Memory B cell (primary cell): ENCODE results near the gene ARSI.
"Not testable (repeated sequence)": the region's sequence is repeated elsewhere in the genome, so short reads cannot be mapped to it uniquely, and the experiment has no call there.

Source experiments
- ATAC-seq: fragments of 150-1000 bp; cut with Tn5 transposase; 2 replicates; pipeline ENCODE4 v1.10.0; 2021; ENCODE audit warnings: low read depth, mild to moderate bottlenecking, moderate library complexity
- DNase-seq, 2 donors: peaks; one replicate each; pipeline ENCODE4 v3.0.0; 2022; ENCODE audit warnings: low spot score in 2 of 2
- H3K27ac Mint-ChIP-seq: one replicate; pipeline ENCODE4 v1.8.0; 2022; ENCODE audit warnings: mild to moderate bottlenecking, moderate library complexity, mixed read lengths
- H3K27me3 Mint-ChIP-seq: one replicate; pipeline ENCODE4 v1.8.0; 2022; ENCODE audit warnings: mixed read lengths
- H3K36me3 Mint-ChIP-seq: one replicate; pipeline ENCODE4 v1.8.0; 2022; ENCODE audit warnings: mild to moderate bottlenecking, mixed read lengths
- H3K4me1 Mint-ChIP-seq: one replicate; pipeline ENCODE4 v1.8.0; 2022; ENCODE audit warnings: mixed read lengths
- H3K4me3 Mint-ChIP-seq: one replicate; pipeline ENCODE4 v1.8.0; 2022; ENCODE audit warnings: mild to moderate bottlenecking, moderate library complexity, mixed read lengths
- H3K9me3 Mint-ChIP-seq: one replicate; pipeline ENCODE4 v1.8.0; 2022; ENCODE audit warnings: mixed read lengths

ARSI gene

DNA sequence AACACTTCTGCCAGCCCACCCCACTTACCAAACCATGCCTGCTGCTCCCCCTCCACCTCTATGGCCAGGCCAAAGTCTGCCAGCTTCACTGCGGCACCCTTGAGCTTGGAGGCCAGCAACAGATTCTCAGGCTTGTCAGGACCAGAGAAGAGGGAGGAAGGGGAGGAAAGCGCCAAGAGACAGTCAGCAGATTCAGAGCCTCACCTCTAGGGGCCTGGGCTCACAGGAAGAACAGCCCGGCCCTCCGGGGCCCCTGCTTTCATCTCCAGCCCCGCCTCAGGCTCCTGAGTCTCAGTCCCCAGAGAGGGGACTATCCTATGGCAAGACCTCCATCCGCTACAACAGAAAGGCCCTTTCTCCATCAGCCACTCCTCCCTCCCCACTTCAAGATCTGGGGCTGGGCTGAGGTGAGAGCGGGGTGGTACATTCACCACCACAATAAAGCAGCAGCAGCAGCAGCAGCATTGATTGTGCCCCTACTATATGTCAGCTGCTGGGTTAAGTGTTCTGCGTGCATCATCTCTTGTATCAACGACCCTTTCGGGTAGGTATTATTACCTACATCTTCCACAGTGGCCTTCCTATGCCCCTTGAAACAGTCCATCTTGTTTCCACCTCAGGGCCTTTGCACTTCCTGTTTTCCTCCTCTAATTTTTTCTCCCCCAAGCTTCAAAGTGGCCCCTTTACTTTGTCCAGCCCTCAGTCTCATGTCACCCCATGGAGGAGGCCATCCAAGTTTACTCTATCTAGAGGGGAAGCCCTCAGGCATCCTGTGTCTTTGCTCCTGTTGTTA is 49.1 kb downstream of the ARSI start:
- H3K27me3 Mint-ChIP-seq: peaks cover 5% of the 10 kb centered on the region
- DNase-seq (no peak), ATAC-seq (no peak)
- no peak overlapping the region for H3K4me3 Mint-ChIP-seq
- no peak overlapping the region for H3K27ac Mint-ChIP-seq
- H3K36me3 Mint-ChIP-seq: no peaks in the 10 kb centered on the region
- no peaks in the 10 kb centered on the region for H3K9me3 Mint-ChIP-seq
- no peaks in the 10 kb centered on the region for H3K4me1 Mint-ChIP-seq

- Mint-ChIP-seq H3K4me3 (no peak overlapping the region), H3K27ac (no peak overlapping the region), H3K4me1 (no peaks in the 10 kb centered on the region), H3K9me3 (no peaks in the 10 kb centered on the region), H3K27me3 (peaks cover 4% of the 10 kb centered on the region), H3K36me3 (no peaks in the 10 kb centered on the region)
- ATAC-seq (no peak), DNase-seq (no peak)
These were observed 50.2 kb downstream of the ARSI start for GRCh38 chr5:150252489-150252888.

DNA sequence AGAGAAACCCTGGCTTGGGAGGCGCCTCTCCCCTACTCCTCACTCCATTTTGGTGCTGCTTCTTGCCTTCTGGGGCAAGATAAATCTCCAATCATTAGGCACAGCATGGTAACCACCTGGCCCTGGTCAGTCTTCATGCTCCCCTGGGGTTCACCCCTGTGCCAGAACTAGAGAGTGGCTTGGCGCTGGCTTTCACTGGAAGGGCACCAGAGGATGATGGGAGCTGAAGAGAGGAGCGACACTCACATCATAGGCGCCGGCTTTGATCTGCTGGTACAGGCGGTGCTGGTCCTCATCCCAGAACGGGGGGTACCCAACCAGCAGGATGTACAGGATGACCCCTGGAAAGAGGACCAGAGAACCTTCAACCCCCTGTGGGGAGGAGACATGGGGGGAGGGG is 51.2 kb downstream of the ARSI start:
- Mint-ChIP-seq H3K9me3 (no peaks in the 10 kb centered on the region), H3K27me3 (peaks cover 3% of the 10 kb centered on the region), H3K4me1 (no peaks in the 10 kb centered on the region), H3K4me3 (no peak overlapping the region), H3K27ac (no peak overlapping the region), H3K36me3 (no peaks in the 10 kb centered on the region)
- no peak for ATAC-seq
- no peak for DNase-seq

GRCh38 chr5:150249744-150250143 is 53.0 kb downstream of the ARSI start:
- Mint-ChIP-seq H3K36me3 (no peaks in the 10 kb centered on the region), H3K27me3 (peaks cover 4% of the 10 kb centered on the region), H3K4me1 (no peaks in the 10 kb centered on the region), H3K9me3 (no peaks in the 10 kb centered on the region), H3K4me3 (no peak overlapping the region), H3K27ac (no peak overlapping the region)
- DNase-seq: no peak
- ATAC-seq: no peak

DNA sequence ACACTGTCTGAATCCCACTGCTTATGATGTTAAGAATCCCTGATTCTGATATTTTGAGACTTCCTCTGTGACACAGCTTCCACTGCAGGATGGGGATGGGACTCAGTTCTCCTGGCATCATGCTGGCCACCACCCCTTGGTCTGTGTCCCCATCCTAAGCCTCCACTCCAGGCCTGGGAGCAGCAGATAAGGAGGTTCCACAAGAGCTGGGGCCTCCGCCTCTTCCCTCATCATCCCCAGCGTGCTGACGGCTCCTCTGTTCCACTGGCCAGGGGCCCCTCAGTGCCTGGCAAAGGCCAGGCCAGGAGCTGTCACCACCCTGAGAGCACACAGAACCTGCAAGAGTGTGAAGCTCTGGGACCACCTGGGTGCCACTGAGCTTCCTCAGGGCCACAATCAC is 53.8 kb downstream of the ARSI start:
- Mint-ChIP-seq H3K4me1 (no peaks in the 10 kb centered on the region), H3K36me3 (no peaks in the 10 kb centered on the region), H3K4me3 (no peak overlapping the region), H3K27me3 (peaks cover 4% of the 10 kb centered on the region), H3K9me3 (no peaks in the 10 kb centered on the region), H3K27ac (no peak overlapping the region)
- ATAC-seq (no peak), DNase-seq (no peak)

GRCh38 chr5:150248493-150248892 is 54.2 kb downstream of the ARSI start:
- not testable (repeated sequence) for DNase-seq, H3K9me3 Mint-ChIP-seq, H3K4me1 Mint-ChIP-seq, H3K27me3 Mint-ChIP-seq, H3K27ac Mint-ChIP-seq, H3K4me3 Mint-ChIP-seq, ATAC-seq, H3K36me3 Mint-ChIP-seq

GRCh38 chr5:150247726-150248125 is 55.0 kb downstream of the ARSI start:
- H3K27me3 Mint-ChIP-seq: peaks cover 3% of the 10 kb centered on the region
- H3K9me3 Mint-ChIP-seq: no peaks in the 10 kb centered on the region
- ATAC-seq: no peak
- H3K27ac Mint-ChIP-seq: no peak overlapping the region
- no peak for DNase-seq
- H3K4me3 Mint-ChIP-seq: no peak overlapping the region
- H3K36me3 Mint-ChIP-seq: no peaks in the 10 kb centered on the region
- H3K4me1 Mint-ChIP-seq: no peaks in the 10 kb centered on the region

- no peak overlapping the region for H3K4me3 Mint-ChIP-seq
- ATAC-seq (no peak), DNase-seq (no peak)
- H3K27me3 Mint-ChIP-seq: peaks cover 3% of the 10 kb centered on the region
- no peaks in the 10 kb centered on the region for H3K36me3 Mint-ChIP-seq
- H3K27ac Mint-ChIP-seq: no peak overlapping the region
- no peaks in the 10 kb centered on the region for H3K9me3 Mint-ChIP-seq
- no peaks in the 10 kb centered on the region for H3K4me1 Mint-ChIP-seq
These were observed 55.9 kb downstream of the ARSI start for GRCh38 chr5:150246835-150247234.

DNA sequence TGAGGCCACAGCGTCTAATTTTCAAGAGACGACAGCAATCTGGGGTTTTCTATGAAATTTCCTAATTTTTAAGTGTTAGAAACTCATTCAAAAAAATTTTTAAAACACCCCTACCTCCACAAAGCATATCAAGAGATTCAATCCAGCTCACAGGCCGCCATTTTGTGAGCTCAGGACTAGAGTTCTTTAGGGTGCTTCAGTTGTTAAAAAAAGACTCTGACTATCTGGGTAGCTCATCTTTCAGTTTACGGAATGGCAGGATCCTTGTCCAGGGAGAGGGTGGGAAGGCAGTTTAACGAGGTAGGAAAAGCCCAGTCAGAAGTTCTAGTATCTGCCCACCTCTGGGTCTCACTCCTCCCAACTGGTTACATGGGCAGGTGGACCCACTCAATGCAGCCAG is 56.3 kb downstream of the ARSI start:
- H3K27ac Mint-ChIP-seq: no peak overlapping the region
- H3K27me3 Mint-ChIP-seq: peaks cover 3% of the 10 kb centered on the region
- ATAC-seq (no peak), DNase-seq (no peak)
- no peaks in the 10 kb centered on the region for H3K4me1 Mint-ChIP-seq
- H3K36me3 Mint-ChIP-seq: no peaks in the 10 kb centered on the region
- no peaks in the 10 kb centered on the region for H3K9me3 Mint-ChIP-seq
- no peak overlapping the region for H3K4me3 Mint-ChIP-seq
